ENCODE measurements around the gene MTAP. TPM values are rescaled to one million over a fixed set of nuclear protein-coding genes. Genes with fewer than 3 reads are reported as not detected.

The MTAP gene
- total RNA-seq, 4 donors from 2014 or later = 3.6 to 65.8 (median 39.4) TPM

DNA sequence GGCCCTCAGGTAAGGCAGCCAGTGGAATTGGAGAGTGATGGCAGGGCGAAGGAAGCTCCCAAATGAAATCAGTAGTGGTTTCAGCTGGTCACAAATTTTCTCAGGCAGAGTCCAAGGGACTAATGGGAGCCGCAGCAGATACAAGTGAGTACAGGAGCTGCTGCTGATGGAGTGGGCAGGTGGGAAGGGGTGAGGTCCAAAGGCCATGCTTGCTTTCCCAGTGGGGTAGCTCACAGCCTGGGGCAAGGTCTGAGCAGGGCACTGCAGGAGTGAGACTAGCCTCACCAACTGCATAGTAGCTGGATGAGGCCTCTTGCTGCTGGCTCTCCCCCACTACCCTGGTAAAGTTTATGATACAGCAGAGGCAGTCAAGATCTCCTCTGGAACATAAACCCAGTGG is 38.2 kb downstream of the MTAP start:
- intact Hi-C loops (cut with DNase I; ENCODE audit: low total_unique reads) = no loop called here
- Histone ChIP-seq H3K4me1 (no peaks in the 10 kb centered on the region), H3K36me3 (no peaks in the 10 kb centered on the region), H3K27me3 (no peaks in the 10 kb centered on the region), H3K9me3 (peaks cover 0 to 12% of the 10 kb centered on the region in 2 donors), H3K27ac (no peak overlapping the region), H3K4me3 (no peak overlapping the region)
- TF ChIP-seq, protein P1, sequence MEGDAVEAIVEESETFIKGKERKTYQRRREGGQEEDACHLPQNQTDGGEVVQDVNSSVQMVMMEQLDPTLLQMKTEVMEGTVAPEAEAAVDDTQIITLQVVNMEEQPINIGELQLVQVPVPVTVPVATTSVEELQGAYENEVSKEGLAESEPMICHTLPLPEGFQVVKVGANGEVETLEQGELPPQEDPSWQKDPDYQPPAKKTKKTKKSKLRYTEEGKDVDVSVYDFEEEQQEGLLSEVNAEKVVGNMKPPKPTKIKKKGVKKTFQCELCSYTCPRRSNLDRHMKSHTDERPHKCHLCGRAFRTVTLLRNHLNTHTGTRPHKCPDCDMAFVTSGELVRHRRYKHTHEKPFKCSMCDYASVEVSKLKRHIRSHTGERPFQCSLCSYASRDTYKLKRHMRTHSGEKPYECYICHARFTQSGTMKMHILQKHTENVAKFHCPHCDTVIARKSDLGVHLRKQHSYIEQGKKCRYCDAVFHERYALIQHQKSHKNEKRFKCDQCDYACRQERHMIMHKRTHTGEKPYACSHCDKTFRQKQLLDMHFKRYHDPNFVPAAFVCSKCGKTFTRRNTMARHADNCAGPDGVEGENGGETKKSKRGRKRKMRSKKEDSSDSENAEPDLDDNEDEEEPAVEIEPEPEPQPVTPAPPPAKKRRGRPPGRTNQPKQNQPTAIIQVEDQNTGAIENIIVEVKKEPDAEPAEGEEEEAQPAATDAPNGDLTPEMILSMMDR (IDR thresholded peaks at IDR 0.05) = no peak
- no peak for TF ChIP-seq POLR2A (IDR thresholded peaks at IDR 0.05)
- DNase-seq = no peak

DNA sequence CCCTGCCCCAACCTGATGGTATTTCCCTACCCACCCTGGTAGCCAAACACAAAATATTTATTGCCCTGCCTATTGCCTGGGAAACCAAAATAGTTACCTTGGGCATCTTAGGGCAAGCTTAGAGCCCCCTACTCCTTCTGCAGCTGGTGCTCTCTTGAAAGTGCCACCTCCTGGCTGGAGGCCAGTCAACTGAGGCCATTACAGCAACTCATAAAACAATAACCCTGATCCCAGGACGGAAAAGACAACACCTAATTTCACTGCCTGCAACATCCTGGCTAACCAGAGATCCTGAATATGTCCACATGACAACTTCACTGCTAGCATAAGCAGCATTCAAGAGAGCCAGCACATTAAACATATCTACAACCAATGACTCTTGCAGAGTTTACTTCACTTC is 38.7 kb downstream of the MTAP start:
- TF ChIP-seq, protein P1 (IDR thresholded peaks at IDR 0.05) = no peak
- no peak for TF ChIP-seq POLR2A (IDR thresholded peaks at IDR 0.05)
- Histone ChIP-seq H3K36me3 (no peaks in the 10 kb centered on the region), H3K4me3 (no peak overlapping the region), H3K27ac (no peak overlapping the region), H3K27me3 (no peaks in the 10 kb centered on the region), H3K4me1 (no peaks in the 10 kb centered on the region), H3K9me3 (peaks cover 0 to 16% of the 10 kb centered on the region in 2 donors)
- intact Hi-C loops (cut with DNase I; ENCODE audit: low total_unique reads) = no loop called here
- DNase-seq = no peak

DNA sequence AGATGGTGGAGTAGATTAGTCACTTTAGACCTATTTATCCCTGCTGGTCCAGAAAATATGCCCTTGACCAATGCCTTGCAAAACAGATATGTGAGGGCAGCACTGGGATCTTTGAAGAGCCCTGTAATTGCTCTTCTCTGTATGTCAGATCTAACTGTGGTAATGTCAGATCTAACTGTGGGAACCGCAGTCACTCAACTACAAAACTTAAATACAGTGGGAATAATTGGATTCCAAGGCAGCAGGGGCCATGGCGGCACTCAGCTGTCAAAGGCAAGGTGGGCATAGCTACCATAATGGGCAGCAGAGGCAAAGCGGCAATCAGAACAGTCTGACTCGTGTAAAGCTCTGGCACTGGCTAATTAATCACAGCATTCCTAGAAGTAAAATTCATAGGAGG is 46.2 kb downstream of the MTAP start:
- H3K9me3 ChIP-seq = peaks cover 0 to 31% of the 10 kb centered on the region in 2 donors
- no peaks in the 10 kb centered on the region for H3K36me3 ChIP-seq
- H3K27me3 ChIP-seq = no peaks in the 10 kb centered on the region
- no peak overlapping the region for H3K4me3 ChIP-seq
- intact Hi-C loops (cut with DNase I; ENCODE audit: low total_unique reads) = no loop called here
- TF ChIP-seq, protein P1 (IDR thresholded peaks at IDR 0.05) = no peak
- TF ChIP-seq POLR2A (IDR thresholded peaks at IDR 0.05) = no peak
- no peak for DNase-seq
- no peaks in the 10 kb centered on the region for H3K4me1 ChIP-seq
- no peak overlapping the region for H3K27ac ChIP-seq

DNA sequence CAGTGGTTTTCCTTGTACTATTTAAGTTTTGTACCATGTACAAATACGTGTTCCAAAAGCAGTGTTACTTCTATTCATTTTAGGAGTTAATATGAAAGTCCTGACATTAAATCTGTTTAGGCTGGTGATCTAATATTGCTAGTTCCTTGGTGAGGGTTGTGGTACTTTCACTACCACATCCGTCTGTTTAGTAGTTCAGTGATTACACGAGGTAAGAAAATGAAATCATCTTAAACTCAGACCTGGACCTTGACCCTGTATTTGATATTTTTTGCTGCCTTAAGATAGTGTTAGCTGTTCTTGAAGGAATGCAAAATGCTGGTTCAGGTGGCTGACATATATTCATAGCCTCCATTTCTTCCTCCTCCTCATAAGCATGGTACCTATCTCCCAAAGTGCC is 50.3 kb downstream of the MTAP start:
- Histone ChIP-seq H3K4me1 (no peaks in the 10 kb centered on the region), H3K36me3 (no peaks in the 10 kb centered on the region), H3K4me3 (no peak overlapping the region), H3K9me3 (peaks cover 0 to 9% of the 10 kb centered on the region in 2 donors), H3K27me3 (no peaks in the 10 kb centered on the region), H3K27ac (no peak overlapping the region)
- TF ChIP-seq POLR2A (IDR thresholded peaks at IDR 0.05) = no peak
- TF ChIP-seq, protein P1 (IDR thresholded peaks at IDR 0.05) = no peak
- intact Hi-C loops (cut with DNase I; ENCODE audit: low total_unique reads) = no loop called here
- no peak for DNase-seq

DNA sequence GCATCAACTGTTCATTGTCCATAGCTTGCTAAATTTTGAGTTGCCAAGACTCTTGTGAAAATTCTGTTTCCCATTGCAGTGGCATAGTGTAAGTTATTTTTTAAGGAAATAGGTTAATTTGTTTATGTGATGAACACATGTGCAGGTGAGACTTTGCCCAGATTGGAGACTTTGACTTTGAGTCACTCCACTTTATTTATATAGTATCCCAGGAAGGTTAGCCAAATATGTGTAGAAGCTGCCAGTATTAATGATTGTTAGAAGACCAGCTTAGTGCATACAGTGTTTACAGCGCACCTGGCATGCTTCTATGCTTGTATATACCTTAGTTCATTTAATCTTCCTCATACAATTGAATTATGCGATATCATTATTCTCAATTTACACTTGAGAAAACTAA is 51.0 kb downstream of the MTAP start:
- no peaks in the 10 kb centered on the region for H3K36me3 ChIP-seq
- no peak for TF ChIP-seq POLR2A (IDR thresholded peaks at IDR 0.05)
- TF ChIP-seq, protein P1 (IDR thresholded peaks at IDR 0.05) = no peak
- H3K4me3 ChIP-seq = no peak overlapping the region

More for the DNA sequence above, 51.0 kb downstream of the MTAP start:
- Histone ChIP-seq H3K27me3 (no peaks in the 10 kb centered on the region), H3K9me3 (peaks cover 0 to 4% of the 10 kb centered on the region in 2 donors), H3K4me1 (no peaks in the 10 kb centered on the region), H3K27ac (no peak overlapping the region)
- DNase-seq = no peak
- intact Hi-C loops (cut with DNase I; ENCODE audit: low total_unique reads) = no loop called here
